ENCODE measurements around the gene NECTIN1.

NECTIN1 gene

DNA sequence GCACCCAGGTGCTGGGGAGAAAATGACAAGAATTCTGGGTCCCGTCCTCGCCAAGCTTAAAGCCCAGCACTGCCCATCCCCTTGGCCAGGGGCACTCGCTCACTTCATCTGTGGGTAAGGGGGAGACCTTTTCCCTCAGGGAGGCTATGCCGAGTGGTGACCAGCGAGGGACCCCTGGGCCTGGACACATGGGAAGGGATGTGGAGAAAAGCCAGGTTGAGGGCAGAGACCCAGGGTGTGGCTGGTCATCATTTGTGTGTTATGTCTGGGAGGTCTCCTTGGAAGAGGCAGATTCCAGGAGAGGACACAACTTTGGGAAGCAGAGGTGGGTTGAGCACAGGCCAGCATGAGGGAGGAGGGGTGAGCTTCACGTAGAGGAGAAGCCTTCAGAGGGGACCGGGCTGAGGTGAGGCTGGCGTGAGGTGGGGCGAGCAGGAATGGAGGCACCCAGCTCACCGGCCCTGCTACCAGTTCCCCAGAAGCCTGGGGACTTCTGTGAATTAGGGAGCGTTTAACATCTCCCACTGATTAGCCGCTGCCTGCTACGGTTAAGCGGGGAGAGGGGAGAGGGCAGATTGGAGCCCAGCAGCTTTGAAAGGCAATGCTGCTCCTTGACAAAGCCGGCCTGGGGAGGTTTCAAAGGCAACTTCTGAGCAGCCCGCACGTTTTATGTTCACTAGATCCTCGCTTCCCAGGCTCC, 25.8 kb upstream of the NECTIN1 start:
- no peak for DNase-seq

GRCh38 chr11:119754199-119754598, 25.2 kb upstream of the NECTIN1 start:
- no peak for DNase-seq

- no peak for DNase-seq
These were observed 23.9 kb upstream of the NECTIN1 start for GRCh38 chr11:119752946-119753345.

DNA sequence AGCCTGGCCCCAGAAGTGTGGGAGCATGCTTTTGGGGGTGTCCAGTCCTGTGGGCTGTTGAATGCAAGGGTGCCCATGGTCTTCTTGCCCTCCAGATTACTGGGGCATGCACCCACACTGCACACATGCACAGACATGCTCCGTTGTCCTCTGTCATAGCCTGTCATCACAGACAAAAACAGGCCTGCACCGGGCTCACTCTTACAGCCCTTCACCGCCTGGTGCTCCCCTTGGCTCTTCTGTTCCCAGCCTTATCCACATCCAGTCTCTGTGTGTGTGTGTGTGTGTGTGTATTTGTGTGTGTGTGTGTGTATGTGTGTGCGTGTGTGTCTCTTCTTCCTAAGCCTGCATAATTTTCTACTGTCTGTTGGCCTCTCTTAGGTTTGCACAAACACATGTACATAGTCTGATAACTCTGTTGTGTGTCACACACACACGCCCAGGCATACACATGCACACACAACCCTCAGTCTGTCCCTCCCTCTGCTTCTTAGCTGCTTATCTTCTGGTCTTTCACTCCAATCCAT, 23.4 kb upstream of the NECTIN1 start:
- no peak for DNase-seq

DNA sequence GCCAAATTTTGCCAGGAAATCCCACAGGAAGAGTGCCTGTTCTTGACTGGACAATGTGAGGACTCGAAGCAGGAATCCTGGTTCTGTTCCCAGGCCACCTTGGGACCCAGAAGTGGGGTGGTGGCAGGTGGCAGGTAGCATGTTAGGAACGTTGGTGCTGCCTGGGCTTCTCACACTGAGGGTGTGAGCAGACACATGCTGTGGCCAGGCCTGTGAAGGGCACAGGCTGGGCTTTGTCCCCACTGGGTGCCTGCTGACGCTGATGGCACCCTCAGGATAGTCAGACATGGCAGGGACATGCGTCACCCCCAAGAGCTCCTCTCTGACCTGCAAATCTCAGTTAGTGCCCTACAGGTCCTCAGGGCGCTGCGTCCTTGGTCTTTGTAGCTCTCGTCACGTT, 21.1 kb upstream of the NECTIN1 start:
- no peak for DNase-seq

GRCh38 chr11:119749006-119749565, 20.1 kb upstream of the NECTIN1 start:
- no peak for DNase-seq

GRCh38 chr11:119747868-119748660, 19.1 kb upstream of the NECTIN1 start:
- no peak for DNase-seq

- no peak for DNase-seq
These were observed 17.0 kb upstream of the NECTIN1 start for GRCh38 chr11:119745776-119746535.

GRCh38 chr11:119745112-119745511, 16.1 kb upstream of the NECTIN1 start:
- no peak for DNase-seq

DNA sequence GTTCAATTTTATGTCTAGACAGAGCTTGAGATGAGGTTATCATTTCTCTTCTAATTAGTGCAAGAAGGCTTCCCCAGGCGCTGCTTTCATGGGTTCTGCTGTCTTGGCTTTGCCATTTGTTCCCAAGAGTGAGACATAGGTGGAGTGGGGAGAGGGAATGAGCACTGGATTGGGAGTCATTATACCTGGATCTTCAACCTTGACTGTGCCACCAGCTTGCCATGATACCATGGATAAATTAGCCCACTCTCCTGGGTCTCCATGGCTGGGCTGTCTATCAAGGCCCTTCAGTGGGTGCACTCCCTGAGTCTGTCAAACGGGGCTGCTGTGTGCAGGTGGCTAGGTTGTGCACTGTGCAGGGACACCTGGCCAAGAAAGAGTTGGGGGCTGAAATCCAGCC, 15.6 kb upstream of the NECTIN1 start:
- DNase-seq = no peak

DNA sequence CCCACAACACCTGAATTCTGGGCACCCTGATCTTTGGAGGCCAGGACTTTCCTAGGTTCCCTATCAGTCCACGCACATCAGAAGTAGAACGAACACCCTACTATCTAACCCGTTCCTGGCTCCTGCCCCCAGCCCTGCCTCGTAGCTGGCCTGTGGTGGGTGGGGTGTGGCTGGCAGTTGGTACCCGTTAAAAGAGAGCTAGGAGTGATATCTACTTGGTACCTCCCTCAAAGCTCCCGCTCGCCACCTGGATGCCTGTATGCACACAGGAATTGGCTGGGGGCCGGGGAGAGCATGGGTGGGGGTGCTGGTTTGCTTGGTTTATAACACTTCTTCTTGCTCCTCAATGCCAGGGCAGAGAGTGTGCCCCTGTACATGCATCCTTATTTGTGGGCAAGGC, 14.0 kb upstream of the NECTIN1 start:
- no peak for DNase-seq

DNA sequence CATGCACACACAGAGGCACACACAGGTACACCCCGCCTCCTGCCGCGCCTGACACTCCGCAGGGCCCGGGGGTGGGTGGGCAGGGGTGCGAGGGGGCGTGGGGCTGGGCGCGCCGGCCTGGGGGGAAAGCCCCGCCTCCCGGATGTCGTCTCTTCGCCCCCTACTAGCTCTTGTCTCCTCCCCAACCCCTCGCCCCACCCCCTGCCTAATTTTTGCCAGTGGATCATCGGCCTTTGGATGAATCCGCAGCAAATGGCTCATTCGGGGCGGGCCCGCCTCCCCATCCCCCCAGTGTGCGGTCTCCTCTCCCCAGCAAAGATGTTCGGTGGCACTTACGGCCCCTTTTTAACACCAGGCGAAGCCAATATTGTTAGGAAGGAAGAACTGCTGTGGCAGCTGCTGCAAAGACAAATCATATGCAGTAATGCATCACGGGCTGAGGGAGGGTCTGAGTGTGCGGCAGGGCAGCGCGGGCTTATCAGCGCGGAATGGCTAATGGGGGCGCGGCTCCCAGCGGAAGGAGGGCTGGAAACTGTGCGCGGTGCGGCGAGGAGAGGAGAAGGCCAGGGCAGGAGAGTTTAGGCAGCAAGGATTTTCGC, 13.4 kb upstream of the NECTIN1 start:
- no peak for DNase-seq

GRCh38 chr11:119741369-119742262, 12.6 kb upstream of the NECTIN1 start:
- peak; percentile 39 for DNase-seq

GRCh38 chr11:119739975-119740374, 11.0 kb upstream of the NECTIN1 start:
- DNase-seq = no peak

DNA sequence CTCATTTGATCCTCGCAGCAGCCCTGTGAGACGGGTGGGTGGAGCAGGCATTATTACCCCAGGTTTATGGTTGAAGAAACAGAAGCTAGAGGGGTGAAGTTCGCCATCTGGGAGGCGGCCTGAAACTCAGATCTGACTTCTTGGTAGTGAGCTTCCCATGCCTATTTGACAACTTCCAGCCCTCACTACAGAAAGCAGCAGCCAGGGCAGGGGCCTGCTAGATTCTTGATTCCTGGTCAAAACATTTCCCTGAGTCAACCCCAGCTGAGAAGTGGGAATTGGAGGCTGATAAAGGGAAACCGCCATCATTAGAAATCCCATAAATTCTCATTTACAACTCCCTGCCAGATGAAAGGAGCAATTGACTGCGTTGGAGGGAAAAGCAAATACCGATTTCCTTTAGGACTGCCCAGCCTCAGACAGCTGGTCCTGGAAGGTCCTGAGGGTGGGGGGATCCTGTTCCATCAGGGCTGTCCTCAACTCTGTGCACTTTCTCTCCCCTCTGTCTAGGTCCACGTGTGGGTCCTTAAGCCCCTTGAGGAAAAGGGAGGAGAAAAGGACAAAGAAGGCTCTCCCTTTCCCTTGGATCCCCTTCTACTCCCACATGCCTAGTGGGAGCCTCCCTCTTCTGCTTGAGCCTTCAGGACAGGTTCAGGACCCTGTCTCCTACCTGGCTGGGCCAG, 10.2 kb upstream of the NECTIN1 start:
- no peak for DNase-seq

GRCh38 chr11:119738059-119738439, 9.0 kb upstream of the NECTIN1 start:
- no peak for DNase-seq

DNA sequence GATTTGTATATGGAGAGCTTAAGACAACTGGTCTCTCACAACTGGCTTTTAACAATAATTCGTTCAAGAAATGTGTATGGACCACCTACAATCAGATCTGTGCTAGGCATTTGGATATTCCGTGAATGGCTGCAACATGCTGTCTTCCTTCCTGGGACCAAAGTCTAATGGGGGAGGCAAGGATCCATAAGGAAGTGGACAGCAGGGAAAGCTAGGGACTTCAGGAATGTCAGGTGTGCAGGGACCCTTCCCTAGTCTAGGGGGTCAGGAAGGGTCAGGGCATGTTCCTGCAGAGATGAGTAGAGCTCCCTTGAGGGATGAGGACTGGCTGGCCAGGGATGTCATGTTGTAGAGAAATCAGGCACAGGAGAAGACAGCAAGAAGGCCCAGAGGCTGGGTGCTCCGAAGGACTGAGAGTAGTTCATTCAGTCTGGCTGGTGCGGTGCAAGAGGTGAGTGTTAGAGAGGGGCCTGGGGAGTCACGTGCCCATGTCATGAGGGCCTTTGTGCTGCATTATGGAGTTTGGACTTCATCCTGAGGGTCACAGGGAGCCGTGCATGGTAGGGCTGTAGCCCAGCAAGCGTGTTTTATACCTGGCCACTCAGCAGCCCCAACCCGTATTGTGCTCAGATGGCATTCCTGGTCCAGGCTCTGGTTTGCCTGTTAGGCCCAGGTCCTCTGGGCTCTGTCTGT, 8.5 kb upstream of the NECTIN1 start:
- no peak for DNase-seq

GRCh38 chr11:119734788-119735187, 5.8 kb upstream of the NECTIN1 start:
- DNase-seq = no peak

GRCh38 chr11:119730789-119731386, 1.9 kb upstream of the NECTIN1 start:
- no peak for DNase-seq
